Measurements from ENCODE around the gene OR1K1.
"Not testable (repeated sequence)": the region's sequence is repeated elsewhere in the genome, so short reads cannot be mapped to it uniquely, and the experiment has no call there.

Gene OR1K1

DNA sequence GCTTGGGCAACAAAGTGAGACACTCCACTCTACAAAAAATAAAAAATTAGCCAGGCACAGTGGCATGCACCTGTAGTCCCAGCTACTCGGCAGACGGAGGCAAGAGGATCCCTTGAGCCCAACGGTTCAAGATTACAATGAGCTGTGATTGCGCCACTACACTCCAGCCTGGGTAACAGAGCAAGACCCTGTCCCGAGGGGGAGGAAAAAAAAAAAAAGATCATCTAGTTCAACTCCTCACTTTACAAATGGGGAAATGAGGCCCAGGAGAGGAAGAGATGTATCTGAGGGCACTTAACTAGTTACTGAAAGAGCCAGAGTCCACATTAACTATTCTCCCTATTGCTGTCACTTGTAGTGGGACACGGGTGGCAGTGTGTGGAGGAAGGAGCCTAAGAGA, 14.6 kb downstream of the OR1K1 start:
- DNase-seq = no peak

DNA sequence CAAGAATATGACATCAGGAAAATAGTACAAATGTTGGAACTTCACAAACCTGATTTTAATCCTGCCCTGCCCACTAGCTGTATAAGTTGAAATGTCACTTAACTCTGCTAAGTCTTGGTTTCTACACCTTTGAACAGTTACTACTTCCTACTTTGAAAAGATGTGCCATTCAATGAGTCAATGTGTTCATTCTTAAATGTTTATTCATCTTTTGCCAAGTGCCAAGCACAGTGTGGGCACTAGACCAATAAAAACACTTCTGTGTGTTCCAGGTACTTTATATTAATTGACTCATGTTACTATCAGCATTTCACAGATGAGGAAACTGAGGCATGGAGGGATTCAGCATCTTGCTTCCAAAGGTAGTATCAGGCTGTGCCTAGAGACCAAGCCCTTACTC, 15.6 kb downstream of the OR1K1 start:
- DNase-seq = no peak

DNA sequence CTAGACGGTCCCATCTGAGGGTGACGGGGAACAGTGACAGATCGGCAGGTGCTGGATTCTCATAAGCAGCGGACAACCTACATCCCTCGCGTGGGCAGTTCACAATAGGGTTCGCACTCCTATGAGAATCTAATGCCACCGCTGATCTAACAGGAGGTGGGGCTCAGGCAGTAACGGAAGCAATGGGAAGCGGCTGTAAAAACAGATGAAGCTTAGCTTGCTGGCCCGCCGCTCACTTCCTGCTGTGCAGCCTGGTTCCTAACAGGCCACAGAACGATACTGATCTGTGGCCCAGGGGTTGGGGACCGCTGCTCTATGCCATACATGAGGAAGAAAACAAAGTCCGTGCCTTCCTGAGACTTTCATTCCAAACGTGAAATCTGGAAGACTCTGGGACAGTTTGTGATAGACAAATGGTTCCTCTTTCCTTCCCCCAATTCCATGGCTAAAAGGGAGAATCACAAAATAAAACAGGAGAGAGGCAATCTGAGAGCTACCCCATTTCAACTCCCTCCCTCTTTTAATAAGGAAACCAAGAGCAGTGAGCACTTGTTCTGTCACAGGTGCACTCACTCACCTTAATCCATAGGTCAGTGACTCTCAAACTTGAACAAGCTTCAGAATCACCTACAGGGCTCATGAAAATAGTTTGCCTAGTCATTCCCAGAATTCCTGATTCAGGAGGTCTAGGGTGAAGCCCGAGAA, 16.4 kb downstream of the OR1K1 start:
- peak; percentile 20 for DNase-seq

DNA sequence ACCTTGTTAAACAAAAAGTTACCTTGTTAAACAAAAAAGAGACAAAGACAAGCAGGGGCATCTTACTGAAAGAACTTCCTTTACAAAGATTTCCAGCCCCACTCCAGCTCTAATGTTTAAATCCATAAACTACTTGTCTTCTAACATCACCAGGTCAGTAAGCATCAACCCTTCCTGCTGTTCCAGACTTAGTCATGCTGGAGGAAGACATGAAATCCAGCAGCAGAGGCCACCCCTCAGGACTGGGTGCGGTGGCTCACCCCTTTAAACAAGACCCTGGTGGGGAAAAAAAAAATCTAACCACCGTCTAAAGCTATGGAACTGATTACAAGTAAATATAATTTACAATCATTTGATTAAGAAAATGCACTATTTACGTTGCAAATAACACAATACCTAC, 19.4 kb downstream of the OR1K1 start:
- DNase-seq = no peak

DNA sequence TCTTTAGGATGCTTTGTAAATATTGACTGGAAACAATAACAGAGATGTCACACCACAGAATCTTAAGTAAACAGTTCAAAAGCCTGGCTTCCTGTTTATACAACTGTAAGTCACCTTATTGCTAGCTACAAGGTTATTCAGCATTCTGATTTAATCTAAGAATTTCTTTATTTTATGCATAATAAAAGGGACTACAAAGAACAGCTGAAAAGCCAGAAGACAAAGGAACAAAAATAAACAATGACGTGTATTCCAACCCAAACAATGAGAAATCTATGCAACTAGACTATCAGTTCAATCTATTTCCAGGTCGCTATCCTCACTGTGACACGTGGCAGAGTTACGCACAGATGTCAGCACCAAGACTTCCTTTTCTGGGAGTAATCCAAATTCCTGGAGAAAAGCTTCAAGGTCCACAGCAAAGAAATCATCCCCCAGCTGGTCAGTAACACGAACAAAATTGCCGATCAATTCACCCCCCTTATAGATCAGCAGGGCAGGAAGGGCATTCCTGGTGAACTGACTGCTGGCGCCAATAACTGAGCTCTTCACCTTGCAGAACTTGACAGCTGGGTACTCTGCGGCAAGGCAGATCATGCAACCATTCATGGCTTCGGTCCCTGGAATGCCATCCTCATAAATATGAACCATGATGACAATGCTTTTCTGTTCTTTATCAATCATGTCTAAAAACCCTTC, 20.0 kb downstream of the OR1K1 start:
- no peak for DNase-seq

DNA sequence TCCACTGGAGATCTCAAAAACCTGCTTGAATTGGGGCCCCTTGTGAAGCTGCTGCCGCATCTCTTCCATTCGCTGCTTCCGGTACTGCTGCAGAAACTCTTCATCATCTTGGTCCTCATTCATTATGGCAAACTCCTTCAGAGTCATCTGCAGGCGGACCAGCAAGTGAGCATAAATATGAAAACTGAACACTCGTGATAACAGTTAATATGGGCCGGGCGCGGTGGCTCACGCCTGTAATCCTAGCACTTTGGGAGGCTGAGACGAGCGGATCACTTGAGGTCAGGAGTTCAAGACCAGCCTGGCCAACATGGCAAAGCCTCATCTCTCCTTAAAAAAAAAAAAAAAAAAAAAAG, 20.5 kb downstream of the OR1K1 start:
- no peak for DNase-seq

DNA sequence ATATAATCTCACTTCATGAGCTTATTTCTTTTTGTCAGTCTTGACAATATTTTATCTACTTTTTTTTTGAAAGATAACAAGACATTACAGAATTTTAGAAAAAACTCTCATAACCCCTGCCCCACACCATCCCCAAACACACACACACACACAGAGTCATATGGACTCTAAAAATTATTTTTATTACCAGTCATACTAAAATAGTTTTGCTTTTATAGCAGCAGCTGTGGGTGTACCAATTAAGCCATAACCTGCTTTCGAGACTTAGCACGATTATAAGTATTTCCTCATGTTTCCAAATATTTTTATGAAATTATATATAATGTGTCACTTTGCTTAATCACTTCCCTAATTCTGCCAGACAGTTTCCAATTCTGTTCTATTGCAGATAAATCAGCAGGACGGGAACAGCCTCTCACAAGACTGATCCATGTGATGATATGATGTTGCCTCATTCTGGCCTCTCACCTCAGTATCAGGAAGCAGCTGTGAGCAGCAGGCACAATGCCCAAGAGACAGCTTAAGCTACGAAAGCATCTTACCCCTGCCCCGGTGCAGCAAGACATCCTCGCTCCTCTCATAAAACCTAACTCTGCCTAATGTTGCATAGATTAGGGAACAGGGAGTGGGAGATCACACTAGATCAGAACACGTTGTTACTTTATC, 21.5 kb downstream of the OR1K1 start:
- no peak for DNase-seq

DNA sequence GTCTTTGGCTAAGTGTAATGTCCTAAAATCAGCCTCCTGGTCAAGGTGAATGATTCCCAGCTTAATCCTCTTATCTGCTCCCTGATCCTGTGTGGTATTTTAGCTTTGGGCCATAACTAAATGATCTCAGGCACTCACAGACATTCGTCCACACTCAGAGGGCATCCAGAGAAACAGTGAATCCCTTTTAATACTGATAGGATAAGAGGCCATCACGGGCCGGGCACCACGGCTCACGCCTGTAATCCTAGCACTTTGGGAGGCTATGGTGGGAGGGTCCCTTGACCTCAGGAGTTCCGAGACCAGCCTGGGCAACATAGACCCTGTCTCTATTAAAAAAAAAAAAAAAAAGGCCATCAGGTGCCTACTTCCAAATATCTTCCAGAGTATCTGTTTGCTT, 22.1 kb downstream of the OR1K1 start:
- DNase-seq = no peak

DNA sequence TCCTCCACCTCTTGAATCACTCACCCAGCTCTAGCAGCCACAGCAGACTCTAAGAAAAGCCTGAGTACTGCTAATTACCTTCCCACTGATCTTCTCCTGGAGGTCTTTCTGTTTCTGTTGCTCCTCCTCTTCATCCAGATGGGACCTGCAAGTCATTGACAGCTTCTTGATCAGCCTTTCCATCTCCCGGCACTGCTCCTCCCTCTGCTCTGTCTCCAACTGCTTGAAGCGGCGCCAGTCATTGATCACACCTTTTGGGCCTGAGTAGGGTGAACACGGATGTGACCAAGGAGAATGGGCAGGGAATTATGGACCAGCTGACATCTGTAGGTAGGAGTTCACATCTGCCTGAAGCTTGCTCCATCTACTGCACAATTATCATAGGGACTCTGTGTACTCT, 23.0 kb downstream of the OR1K1 start:
- DNase-seq = no peak

DNA sequence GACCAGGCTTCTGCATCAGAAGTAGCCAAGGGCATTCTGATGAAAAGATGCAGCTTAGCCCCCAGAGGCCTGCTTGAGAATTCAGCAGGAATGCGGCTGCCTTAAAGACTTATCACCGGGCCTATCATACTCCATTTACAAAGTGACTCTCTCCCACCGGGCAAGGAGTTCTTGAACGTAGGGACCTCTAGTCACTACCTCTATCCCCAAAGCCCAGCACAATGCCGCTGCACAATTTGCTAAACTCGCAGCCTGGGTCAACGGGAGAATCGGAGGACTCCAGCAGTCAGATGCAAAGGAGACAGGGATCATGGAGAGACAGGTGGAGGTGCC, 27.8 kb downstream of the OR1K1 start:
- no peak for DNase-seq

DNA sequence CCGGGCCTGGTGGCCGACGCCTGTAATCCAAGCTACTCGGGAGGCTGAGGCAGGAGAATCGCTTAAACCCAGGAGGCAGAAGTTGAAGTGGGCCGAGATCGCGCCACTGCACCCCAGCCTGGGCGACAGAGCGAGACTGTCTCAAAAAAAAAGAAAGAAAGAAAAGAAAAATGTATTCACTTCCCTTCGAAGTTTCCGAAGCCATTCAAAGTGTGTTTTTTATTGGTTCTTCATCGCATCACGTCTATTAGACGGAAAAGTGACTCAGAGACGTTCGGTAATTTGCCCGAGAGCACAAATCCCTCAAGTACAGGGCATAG, 29.0 kb downstream of the OR1K1 start:
- not testable (repeated sequence) for DNase-seq

DNA sequence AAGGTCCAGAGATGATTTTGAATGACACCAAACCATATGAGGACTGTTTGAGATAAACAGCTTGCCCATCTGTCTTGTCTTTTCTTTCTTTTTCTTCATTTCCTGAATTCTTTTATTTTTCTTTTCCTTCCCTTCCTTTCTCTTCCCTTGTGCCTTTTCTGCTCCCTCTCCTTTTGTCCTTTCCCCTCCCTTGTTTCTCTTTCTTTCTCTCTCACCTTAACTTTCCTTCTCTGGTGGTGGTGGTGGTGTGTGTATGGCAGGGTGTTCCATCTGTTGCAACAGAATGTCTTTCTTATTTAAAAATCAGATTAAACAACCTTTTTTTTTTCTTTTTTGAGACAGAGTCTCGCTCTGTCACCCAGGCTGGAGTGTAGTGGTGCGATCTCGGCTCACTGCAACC, 32.3 kb downstream of the OR1K1 start:
- no peak for DNase-seq

DNA sequence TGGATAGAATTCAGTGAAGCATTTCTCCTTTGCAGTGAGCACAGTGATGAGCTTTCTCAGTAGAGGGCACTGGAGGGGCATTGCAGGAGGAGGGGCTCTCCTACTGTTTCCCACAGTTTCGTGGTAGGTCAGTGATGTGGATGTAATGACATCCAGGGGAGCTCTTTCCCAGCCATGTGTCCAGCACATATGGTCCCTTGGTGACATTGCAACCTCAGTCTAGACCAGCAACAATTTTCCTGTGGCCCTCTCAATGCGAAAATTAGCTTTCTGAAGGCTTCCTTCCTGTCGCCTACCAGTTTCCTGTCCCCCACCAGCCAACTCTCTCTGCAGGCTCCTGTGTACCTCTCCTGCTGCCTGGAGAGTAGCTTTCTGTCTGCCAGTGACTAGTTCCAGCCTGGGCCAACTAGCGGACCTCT, 35.4 kb downstream of the OR1K1 start:
- DNase-seq = peak; percentile 12

DNA sequence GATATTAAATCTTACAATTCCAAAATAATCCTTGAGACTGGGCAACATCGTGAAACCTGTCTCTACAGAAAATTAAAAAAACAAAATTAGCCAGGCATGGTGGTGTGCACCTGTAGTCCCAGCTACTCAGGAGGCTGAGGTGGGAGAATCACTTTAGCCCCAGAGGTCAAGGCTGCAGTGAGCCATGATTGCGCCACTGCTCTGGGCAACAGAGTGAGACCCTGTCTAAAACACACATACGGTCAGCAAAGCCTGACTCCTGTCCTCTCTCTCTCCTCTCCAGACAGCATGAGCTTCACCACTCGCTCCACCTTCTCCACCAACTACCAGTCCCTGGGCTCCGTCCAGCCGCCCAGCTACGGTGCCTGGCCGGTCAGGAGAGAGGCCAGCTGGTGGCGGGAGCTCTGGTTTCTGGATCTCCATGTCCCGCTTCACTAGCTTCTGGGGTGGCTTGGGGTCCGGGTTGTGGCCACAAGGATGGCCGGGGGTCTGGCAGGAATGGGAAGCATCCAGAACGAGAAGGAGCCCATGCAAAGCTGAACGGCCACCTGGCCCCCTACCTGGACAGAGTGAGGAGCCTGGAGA, 37.4 kb downstream of the OR1K1 start:
- DNase-seq = no peak

DNA sequence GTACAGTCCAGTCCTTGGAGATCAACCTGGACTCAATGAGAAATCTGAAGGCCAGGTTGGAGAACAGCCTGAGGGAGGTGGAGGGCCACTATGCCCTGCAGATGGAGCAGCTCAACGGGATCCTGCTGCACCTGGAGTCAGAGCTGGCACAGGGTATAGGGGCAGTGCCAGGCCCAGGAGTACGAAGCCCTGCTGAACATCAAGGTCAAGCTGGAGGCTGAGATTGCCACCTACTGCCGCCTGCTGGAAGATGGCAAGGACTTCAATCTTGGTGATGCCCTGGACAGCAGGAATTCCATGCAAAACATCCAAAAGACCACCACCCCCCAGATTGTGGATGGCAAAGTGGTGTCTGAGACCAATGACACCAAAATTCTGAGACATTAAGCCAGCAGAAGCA, 38.5 kb downstream of the OR1K1 start:
- not testable (repeated sequence) for DNase-seq

DNA sequence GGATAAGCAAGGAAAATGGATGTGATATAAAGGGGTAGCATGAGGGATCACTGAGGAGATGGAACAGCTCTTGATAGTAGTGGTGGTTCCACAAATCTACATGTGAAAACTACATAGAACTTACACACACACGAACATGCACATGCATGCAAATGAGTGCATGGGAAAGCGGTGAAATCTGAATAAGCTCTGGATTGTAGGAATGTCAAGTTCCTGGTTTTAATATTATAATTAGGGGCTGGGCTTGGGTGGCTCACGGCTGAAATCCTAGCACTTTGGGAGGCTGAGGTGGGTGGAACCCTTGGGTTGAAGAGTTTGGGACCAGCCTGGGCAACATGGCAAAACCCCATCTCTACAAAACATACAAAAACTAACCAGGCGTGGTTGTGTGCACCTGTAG, 41.6 kb downstream of the OR1K1 start:
- no peak for DNase-seq

DNA sequence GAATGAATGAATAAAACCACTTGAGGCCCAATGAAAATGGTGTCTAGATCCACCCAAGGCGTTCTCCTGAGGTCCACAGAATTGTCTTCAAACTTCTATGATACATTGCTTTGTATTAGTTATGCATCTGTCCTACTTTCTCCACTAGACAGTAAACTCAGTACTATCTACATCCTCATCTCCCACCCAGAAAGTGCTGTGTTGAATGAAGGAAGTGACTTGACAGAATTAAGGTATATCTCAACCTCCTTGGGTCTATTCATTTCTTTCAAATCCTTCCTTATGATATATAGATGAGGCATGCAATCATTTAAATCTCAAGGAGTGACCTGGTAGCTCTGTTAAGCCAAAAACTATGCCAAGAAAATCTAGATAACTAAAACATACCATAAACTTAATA, 44.2 kb downstream of the OR1K1 start:
- DNase-seq = no peak

DNA sequence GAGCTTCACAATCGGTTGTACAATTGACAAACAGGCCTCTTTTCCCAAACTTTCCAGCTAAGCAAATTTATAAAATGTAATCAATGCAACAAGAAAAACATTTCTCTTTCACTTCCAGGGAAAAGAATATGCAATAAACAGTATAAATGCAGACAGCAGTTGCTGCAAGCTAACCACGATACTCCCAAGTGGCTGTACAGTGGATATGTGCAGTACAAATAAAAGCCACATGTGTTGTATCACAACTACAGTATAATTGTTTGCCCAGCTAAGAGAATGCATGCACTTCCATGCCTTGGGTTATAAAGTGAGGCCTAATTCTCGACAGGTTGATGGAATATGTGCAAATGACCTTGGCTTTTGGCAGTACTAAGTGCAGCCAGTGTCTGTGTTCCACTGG, 45.2 kb downstream of the OR1K1 start:
- DNase-seq = no peak

DNA sequence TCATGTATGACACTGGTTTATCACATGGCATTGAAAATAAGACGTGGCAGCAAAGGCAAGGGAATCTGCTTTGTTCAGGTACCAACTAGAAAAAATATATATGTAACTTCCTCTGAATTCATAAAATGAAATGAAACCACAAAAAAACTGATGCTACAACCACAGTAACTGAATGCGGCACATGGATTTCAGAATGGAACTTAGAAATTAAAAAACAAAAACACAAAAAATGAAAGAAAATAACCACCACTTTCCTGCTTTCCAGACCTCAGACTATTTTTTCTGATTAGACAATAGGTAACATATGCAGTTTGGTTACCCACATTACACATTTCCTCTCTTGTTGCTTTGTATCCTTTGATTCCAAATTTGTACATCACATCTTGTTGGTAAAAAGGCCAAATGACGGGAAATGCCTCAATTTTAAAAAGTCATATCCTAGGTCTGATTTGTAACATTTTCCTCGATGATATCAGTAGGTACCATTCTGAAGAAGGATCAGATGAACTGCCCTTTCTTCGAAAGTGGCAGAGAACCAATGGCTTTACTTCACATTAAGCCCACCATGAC, 46.5 kb downstream of the OR1K1 start:
- no peak for DNase-seq

DNA sequence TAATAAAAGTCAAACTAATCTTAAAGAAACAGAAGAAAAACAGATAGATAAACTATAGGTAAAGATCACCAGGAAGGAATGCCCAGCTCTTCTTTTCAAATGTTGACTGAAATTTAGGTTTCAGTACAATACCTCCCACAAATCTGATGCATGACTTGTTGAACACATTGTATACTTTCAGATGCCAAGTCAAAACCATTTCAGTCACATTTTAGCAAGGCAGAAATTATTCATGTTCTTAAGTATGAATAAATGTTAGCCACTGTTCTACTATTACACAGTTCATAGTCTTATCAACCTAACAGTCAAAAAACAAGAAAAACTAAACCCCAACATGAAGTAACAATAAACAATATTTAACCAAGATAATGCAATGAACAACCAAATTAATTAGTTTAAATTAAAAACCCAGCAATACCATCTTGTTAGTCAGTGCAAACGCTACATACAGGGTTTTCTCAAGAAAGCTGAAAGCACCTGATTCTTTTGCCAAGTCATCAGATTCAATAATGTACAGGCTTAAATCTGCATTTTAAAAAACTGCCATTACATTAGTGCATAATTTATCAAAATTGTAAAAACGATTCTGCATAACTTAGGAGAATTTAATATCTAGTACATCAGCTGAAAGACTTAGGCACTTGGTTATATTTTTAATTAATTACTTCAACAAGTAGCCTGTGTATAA, 48.5 kb downstream of the OR1K1 start:
- no peak for DNase-seq
